ENCODE measurements around the gene CHAC1.

CHAC1 gene

DNA sequence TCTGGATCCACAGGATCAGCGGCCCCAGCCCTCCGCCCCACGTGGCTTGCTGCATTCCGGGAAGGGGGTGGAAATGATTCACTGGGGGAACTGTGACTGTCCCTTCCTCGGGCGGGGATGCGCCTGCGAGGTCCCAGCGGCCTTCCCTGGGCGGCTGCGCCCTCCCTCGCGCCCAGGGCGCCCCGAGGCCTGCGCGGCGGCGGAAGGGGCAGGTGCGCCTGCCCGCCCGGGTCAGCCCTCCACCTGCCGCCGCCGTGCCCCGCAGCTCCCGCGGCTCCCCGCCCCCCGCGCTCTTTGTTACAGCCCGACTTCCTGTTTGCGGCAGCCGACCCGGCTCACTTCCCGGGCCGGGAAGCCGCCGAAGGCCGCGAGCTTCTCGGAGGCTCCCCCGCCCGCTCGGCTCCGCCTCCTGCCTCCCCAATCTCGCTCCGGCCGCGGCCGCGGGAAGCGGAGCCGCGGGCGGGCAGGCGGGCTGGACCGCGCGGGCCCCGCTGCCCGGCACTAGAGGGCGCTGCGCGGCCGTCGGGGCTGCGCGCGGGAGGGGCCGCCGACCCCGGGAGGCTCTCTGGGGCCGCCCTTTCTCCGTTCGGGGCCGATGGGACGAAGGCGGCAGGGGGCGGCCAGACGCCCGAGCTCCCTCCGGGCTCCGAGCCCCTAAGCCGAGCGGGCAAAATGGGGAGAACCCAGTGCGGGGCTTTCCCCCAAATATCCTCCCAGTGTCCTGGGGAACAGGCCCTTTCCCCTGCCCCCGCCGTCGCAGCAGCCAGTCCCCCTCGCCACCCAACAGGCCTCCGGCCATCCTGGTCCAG, 11.5 kb upstream of the CHAC1 start:
- DNase-seq (ENCODE audit: low read depth, low spot score) = no peak
- Histone ChIP-seq H3K4me3 (ENCODE audit: insufficient read length, low read depth) (peak overlapping the region; percentile 42), H3K4me1 (ENCODE audit: insufficient read depth, insufficient read length) (peaks cover 2% of the 10 kb centered on the region), H3K36me3 (ENCODE audit: insufficient read depth, insufficient read length, low read length) (no peaks in the 10 kb centered on the region), H3K27me3 (ENCODE audit: insufficient read depth, insufficient read length) (peaks cover 82% of the 10 kb centered on the region), H3K9me3 (ENCODE audit: insufficient read depth, low read length) (no peaks in the 10 kb centered on the region), H3K9ac (ENCODE audit: insufficient read length, low read depth) (peak overlapping the region; percentile 79)
- TF ChIP-seq YY1 (IDR thresholded peaks at IDR 0.05; ENCODE audit: insufficient read depth, insufficient read length) (no peak), ZNF274 (IDR thresholded peaks at IDR 0.05; ENCODE audit: low read depth, low read length) (no peak), SUZ12 (IDR thresholded peaks at IDR 0.05; ENCODE audit: extremely low read depth, insufficient read depth, insufficient read length) (no peak)

DNA sequence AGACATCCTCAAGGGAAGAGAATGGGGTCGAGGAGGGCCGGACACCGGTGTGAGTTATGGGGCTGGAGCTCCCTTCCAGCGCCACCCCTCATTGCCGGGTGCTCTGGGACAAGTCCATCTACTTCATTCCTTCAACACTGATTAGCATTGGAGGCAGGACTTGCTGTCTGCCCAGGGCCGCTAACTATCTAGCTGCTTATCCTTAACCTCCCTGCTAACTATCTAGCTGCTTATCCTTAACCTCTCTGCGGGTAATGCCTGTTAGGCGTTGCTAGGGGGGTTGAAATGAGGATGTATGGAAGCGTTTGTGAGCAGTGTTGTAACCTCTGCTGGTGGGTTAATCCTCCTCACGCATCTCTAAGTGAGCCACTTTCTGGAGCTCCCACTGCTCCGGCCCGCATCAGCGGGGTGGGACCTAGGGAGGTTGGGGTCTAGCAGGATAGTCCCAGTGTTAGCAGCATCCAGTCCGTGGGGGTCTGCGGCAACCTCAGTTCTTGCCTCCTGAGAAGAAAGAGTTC, 10.9 kb upstream of the CHAC1 start:
- DNase-seq (ENCODE audit: low read depth, low spot score) = no peak
- Histone ChIP-seq H3K9me3 (ENCODE audit: insufficient read depth, low read length) (no peaks in the 10 kb centered on the region), H3K4me3 (ENCODE audit: insufficient read length, low read depth) (peak overlapping the region; percentile 40), H3K27me3 (ENCODE audit: insufficient read depth, insufficient read length) (peaks cover 76% of the 10 kb centered on the region), H3K9ac (ENCODE audit: insufficient read length, low read depth) (peak overlapping the region; percentile 61), H3K4me1 (ENCODE audit: insufficient read depth, insufficient read length) (peaks cover 2% of the 10 kb centered on the region), H3K36me3 (ENCODE audit: insufficient read depth, insufficient read length, low read length) (no peaks in the 10 kb centered on the region)
- TF ChIP-seq ZNF274 (IDR thresholded peaks at IDR 0.05; ENCODE audit: low read depth, low read length) = no peak
- TF ChIP-seq YY1 (IDR thresholded peaks at IDR 0.05; ENCODE audit: insufficient read depth, insufficient read length) = no peak
- TF ChIP-seq SUZ12 (IDR thresholded peaks at IDR 0.05; ENCODE audit: extremely low read depth, insufficient read depth, insufficient read length) = no peak

GRCh38 chr15:40942878-40943277, 10.4 kb upstream of the CHAC1 start:
- no peak overlapping the region for H3K4me3 ChIP-seq (ENCODE audit: insufficient read length, low read depth)
- TF ChIP-seq SUZ12 (IDR thresholded peaks at IDR 0.05; ENCODE audit: extremely low read depth, insufficient read depth, insufficient read length) = no peak
- TF ChIP-seq ZNF274 (IDR thresholded peaks at IDR 0.05; ENCODE audit: low read depth, low read length) = no peak
- no peak for TF ChIP-seq YY1 (IDR thresholded peaks at IDR 0.05; ENCODE audit: insufficient read depth, insufficient read length)
- peaks cover 2% of the 10 kb centered on the region for H3K4me1 ChIP-seq (ENCODE audit: insufficient read depth, insufficient read length)
- DNase-seq (ENCODE audit: low read depth, low spot score) = no peak
- H3K36me3 ChIP-seq (ENCODE audit: insufficient read depth, insufficient read length, low read length) = no peaks in the 10 kb centered on the region
- H3K9ac ChIP-seq (ENCODE audit: insufficient read length, low read depth) = no peak overlapping the region
- H3K9me3 ChIP-seq (ENCODE audit: insufficient read depth, low read length) = no peaks in the 10 kb centered on the region
- H3K27me3 ChIP-seq (ENCODE audit: insufficient read depth, insufficient read length) = peaks cover 74% of the 10 kb centered on the region

DNA sequence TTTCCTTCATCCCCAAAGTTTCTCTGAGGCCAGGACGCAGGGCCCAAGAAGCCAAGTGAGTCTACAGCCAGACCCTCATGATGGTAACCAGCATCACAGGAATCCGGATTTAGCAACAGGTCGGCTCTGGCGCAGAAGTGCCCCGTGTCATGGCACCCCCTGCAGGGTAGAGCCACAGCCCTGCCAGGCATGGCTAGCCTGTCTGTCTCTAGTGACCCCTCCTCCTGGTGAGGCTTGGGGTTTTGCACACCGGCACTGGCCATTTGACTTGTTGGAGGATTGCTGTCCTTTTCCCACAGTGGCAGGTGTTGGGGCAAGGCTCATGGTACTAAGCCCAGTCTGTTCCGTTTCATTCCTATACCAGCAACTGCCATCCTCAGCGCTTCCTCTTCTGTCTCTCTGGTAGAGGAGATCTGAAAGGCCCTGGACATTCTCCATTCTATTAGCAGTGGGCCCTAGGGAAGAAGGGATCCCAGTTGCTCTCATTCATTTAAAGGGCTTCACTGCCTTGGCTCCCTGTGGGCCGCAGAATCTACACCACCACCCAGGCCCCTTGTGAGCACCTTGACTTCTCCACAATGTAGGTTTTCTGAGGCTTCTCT, 9.4 kb upstream of the CHAC1 start:
- no peaks in the 10 kb centered on the region for H3K9me3 ChIP-seq (ENCODE audit: insufficient read depth, low read length)
- no peak for DNase-seq (ENCODE audit: low read depth, low spot score)
- peaks cover 2% of the 10 kb centered on the region for H3K4me1 ChIP-seq (ENCODE audit: insufficient read depth, insufficient read length)
- H3K9ac ChIP-seq (ENCODE audit: insufficient read length, low read depth) = no peak overlapping the region
- TF ChIP-seq SUZ12 (IDR thresholded peaks at IDR 0.05; ENCODE audit: extremely low read depth, insufficient read depth, insufficient read length) (no peak), YY1 (IDR thresholded peaks at IDR 0.05; ENCODE audit: insufficient read depth, insufficient read length) (no peak), ZNF274 (IDR thresholded peaks at IDR 0.05; ENCODE audit: low read depth, low read length) (no peak)
- no peaks in the 10 kb centered on the region for H3K36me3 ChIP-seq (ENCODE audit: insufficient read depth, insufficient read length, low read length)
- no peak overlapping the region for H3K4me3 ChIP-seq (ENCODE audit: insufficient read length, low read depth)
- peaks cover 80% of the 10 kb centered on the region for H3K27me3 ChIP-seq (ENCODE audit: insufficient read depth, insufficient read length)

DNA sequence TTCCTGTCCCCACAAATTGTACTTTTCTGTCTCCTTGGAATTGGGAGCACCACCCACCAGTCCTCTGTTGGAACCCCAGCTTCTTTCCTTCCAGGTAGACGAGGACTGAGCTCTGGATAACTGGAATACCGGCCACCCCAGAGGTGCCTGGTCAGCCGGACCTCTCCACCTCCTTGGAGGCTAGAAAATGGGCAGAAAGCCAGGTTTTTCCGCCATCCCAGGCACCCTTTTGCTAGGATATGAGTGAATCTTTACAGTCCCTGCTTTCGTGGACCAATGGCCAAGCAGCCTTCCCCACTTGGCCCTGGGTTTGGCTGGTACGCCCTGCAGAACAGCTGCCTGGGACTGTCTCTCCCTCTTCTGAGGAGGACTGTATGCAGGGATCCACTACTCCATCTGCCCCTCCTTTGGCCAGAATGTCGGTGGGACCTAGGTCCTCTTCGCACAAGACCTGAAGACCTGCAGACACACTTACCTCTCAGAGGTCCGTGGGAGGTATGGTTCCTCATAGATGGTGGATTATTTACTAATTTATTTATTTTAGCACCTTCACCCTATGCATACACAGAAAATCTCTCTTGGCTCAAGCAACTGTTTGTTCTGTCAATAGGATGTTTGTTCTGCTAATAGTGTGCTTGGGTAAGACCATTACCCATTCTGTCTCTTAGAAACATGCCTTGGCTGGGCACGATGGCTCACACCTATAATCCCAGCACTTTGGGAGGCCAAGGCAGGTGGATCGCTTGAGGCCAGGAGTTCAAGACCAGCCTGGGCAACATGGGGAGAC, 8.6 kb upstream of the CHAC1 start:
- Histone ChIP-seq H3K36me3 (ENCODE audit: insufficient read depth, insufficient read length, low read length) (no peaks in the 10 kb centered on the region), H3K9me3 (ENCODE audit: insufficient read depth, low read length) (no peaks in the 10 kb centered on the region), H3K4me1 (ENCODE audit: insufficient read depth, insufficient read length) (peaks cover 2% of the 10 kb centered on the region), H3K9ac (ENCODE audit: insufficient read length, low read depth) (no peak overlapping the region), H3K4me3 (ENCODE audit: insufficient read length, low read depth) (no peak overlapping the region), H3K27me3 (ENCODE audit: insufficient read depth, insufficient read length) (peaks cover 78% of the 10 kb centered on the region)
- TF ChIP-seq YY1 (IDR thresholded peaks at IDR 0.05; ENCODE audit: insufficient read depth, insufficient read length) = no peak
- no peak for TF ChIP-seq SUZ12 (IDR thresholded peaks at IDR 0.05; ENCODE audit: extremely low read depth, insufficient read depth, insufficient read length)
- TF ChIP-seq ZNF274 (IDR thresholded peaks at IDR 0.05; ENCODE audit: low read depth, low read length) = no peak
- DNase-seq (ENCODE audit: low read depth, low spot score) = no peak

DNA sequence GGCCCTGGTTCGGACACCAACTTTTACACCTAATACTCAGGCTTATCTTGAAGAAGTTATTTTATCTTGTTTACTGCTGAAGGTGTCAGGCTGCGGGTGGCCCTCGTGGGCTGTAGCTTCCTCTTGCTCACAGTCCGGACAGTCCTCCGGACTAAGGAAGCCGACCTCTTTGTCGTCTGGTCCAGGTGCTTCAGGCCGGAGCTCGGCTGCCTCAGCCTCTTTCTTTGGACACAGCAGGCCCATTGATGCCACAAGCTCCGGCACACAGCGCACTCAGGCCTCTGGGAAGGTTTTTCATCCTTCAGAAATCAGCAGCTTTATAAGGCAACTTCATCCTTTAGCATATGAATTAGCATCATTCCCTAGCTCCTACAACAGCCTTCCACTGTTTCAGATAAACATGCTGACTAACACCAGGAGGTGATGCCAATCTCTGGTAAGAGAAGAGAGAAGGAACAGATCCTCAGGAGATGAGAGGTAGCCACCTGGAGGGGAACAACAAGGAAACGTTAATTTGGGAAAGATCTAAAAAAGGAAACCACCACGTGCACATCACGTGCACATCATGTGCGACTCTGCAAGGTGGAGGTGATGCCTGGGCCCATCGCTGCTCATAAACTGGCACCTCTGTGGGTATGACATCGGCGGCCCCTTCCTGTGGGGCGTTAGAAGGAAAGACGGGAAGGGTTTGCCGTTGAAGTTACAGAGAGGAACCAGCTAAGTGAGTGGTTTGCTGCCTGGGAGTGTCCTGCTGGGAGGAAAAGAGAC, 4.4 kb upstream of the CHAC1 start:
- DNase-seq (ENCODE audit: low read depth, low spot score) = no peak
- Histone ChIP-seq H3K4me1 (ENCODE audit: insufficient read depth, insufficient read length) (peaks cover under 1% of the 10 kb centered on the region), H3K9me3 (ENCODE audit: insufficient read depth, low read length) (no peaks in the 10 kb centered on the region), H3K27me3 (ENCODE audit: insufficient read depth, insufficient read length) (peaks cover 57% of the 10 kb centered on the region), H3K9ac (ENCODE audit: insufficient read length, low read depth) (no peak overlapping the region), H3K4me3 (ENCODE audit: insufficient read length, low read depth) (no peak overlapping the region), H3K36me3 (ENCODE audit: insufficient read depth, insufficient read length, low read length) (no peaks in the 10 kb centered on the region)
- TF ChIP-seq SUZ12 (IDR thresholded peaks at IDR 0.05; ENCODE audit: extremely low read depth, insufficient read depth, insufficient read length) = no peak
- no peak for TF ChIP-seq ZNF274 (IDR thresholded peaks at IDR 0.05; ENCODE audit: low read depth, low read length)
- no peak for TF ChIP-seq YY1 (IDR thresholded peaks at IDR 0.05; ENCODE audit: insufficient read depth, insufficient read length)
